Neural progenitor cell (in vitro differentiated cells): Measurements from ENCODE around the gene AEBP1.

Source experiments
- EZH2 ChIP-seq: fragments of 200-600 bp; sonication (generic); IDR thresholded peaks from 2 replicates; pipeline ENCODE4 v1.6.1; 2017; ENCODE audit warnings: antibody characterized with exemption, mild to moderate bottlenecking, moderate library complexity
- TF ChIP-seq, protein P1 (sequence below): fragments of 200-600 bp; sonication (generic); IDR thresholded peaks from 2 replicates; pipeline ENCODE4 v1.5.1; 2017; ENCODE audit warnings: antibody characterized with exemption, mild to moderate bottlenecking

DNA sequence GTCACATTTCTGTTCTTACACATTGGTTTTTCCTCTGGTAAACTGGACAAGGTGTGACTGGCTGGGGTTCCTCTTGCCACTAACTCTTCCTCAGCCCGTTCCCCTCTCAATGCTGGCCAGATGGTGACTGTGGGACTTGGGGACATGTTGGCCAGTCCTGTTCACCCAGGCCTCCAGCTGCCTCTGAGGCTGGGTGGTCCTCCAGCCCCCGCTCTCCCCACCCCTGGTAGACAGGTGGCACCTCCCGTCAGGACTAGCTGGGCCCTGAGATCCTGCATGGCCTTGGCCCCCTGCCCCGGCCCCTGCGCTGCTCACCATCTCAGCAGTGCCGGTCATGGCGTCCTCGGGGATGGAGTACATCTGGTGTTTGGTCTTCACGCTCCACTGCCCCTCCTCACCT, 47.8 kb downstream of the AEBP1 start:
- TF ChIP-seq EZH2, result no peak
- TF ChIP-seq, protein P1, sequence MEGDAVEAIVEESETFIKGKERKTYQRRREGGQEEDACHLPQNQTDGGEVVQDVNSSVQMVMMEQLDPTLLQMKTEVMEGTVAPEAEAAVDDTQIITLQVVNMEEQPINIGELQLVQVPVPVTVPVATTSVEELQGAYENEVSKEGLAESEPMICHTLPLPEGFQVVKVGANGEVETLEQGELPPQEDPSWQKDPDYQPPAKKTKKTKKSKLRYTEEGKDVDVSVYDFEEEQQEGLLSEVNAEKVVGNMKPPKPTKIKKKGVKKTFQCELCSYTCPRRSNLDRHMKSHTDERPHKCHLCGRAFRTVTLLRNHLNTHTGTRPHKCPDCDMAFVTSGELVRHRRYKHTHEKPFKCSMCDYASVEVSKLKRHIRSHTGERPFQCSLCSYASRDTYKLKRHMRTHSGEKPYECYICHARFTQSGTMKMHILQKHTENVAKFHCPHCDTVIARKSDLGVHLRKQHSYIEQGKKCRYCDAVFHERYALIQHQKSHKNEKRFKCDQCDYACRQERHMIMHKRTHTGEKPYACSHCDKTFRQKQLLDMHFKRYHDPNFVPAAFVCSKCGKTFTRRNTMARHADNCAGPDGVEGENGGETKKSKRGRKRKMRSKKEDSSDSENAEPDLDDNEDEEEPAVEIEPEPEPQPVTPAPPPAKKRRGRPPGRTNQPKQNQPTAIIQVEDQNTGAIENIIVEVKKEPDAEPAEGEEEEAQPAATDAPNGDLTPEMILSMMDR, result no peak
